Liver (tissue), 9 donors: Measurements from ENCODE around the gene MAB21L4. TPM values are rescaled to one million over a fixed set of nuclear protein-coding genes. Genes with fewer than 3 reads are reported as not detected.

Experiments
- DNase-seq: peaks from one replicate; pipeline ENCODE4 v3.0.0-alpha.2; 2017; ENCODE audit warnings: low spot score
- H3K27ac ChIP-seq, 2 donors: one replicate each; pipeline ENCODE4 v1.7.0; 2013; ENCODE audit warnings: inconsistent platforms in 2 of 2, low read length in 2 of 2, control low read depth in 1 of 2, low read depth in 1 of 2, mild to moderate bottlenecking in 1 of 2
- H3K27me3 ChIP-seq, 4 donors: one replicate each; pipeline versions ENCODE4 v1.6.1 to v1.7.0; 2013; ENCODE audit warnings: low read length in 3 of 4, inconsistent platforms in 1 of 4, mild to moderate bottlenecking in 1 of 4, moderate library complexity in 1 of 4; ENCODE audit not compliant: control insufficient read depth in 4 of 4, insufficient read depth in 4 of 4
- H3K36me3 ChIP-seq, 4 donors: one replicate each; pipeline versions ENCODE4 v1.6.1 to v1.7.0; 2013; ENCODE audit warnings: low read length in 3 of 4, mild to moderate bottlenecking in 3 of 4, low read depth in 1 of 4, moderate library complexity in 1 of 4; ENCODE audit not compliant: control insufficient read depth in 4 of 4, insufficient read depth in 3 of 4
- H3K4me1 ChIP-seq, 4 donors: one replicate each; pipeline versions ENCODE4 v1.6.1 to v1.7.0; 2013; ENCODE audit warnings: low read length in 3 of 4, mild to moderate bottlenecking in 3 of 4, moderate library complexity in 1 of 4; ENCODE audit not compliant: control insufficient read depth in 4 of 4, insufficient read depth in 4 of 4
- H3K4me3 ChIP-seq, 3 donors: one replicate each; pipeline versions ENCODE4 v1.6.1 to v1.7.0; 2013; ENCODE audit warnings: low read length in 3 of 3, control low read depth in 1 of 3, low read depth in 1 of 3, mild to moderate bottlenecking in 1 of 3
- H3K9ac ChIP-seq, 2 donors: one replicate each; pipeline ENCODE4 v1.7.0; 2013; ENCODE audit warnings: low read length in 2 of 2, mild to moderate bottlenecking in 2 of 2, moderate library complexity in 2 of 2, control low read depth in 1 of 2, low read depth in 1 of 2
- H3K9me3 ChIP-seq, 4 donors: one replicate each; pipeline versions ENCODE4 v1.6.1 to v1.7.0; 2013; ENCODE audit warnings: low read length in 3 of 4; ENCODE audit not compliant: control insufficient read depth in 4 of 4
- ATF3 ChIP-seq: IDR thresholded peaks from 2 replicates; pipeline ENCODE4 v1.6.1; 2016; ENCODE audit warnings: antibody characterized with exemption
- CTCF ChIP-seq: fragments of 150-350 bp; IDR thresholded peaks from 2 replicates; pipeline ENCODE4 v1.5.1; 2017; ENCODE audit warnings: improper control_type of control experiment, low read depth, low read length; ENCODE audit not compliant: missing input control
- EGR1 ChIP-seq, 2 donors: IDR thresholded peaks; 2 replicates each; pipeline ENCODE4 v1.6.1; 2016 to 2018; ENCODE audit warnings: antibody characterized with exemption in 2 of 2, low read depth in 2 of 2
- FOXA1 ChIP-seq: IDR thresholded peaks from 2 replicates; pipeline ENCODE4 v1.6.1; 2016; ENCODE audit warnings: antibody characterized with exemption
- FOXA2 ChIP-seq: IDR thresholded peaks from 2 replicates; pipeline ENCODE4 v1.6.1; 2016; ENCODE audit warnings: antibody characterized with exemption
- GABPA ChIP-seq, 2 donors: IDR thresholded peaks in 1 of 2; conservative IDR thresholded peaks in 1 of 2; 2 replicates each; pipeline ENCODE4 v1.6.1; 2016; ENCODE audit warnings: antibody characterized with exemption in 2 of 2, mild to moderate bottlenecking in 1 of 2, moderate library complexity in 1 of 2
- HNF4G ChIP-seq: IDR thresholded peaks from 2 replicates; pipeline ENCODE4 v1.6.1; 2016; ENCODE audit warnings: antibody characterized with exemption
- JUND ChIP-seq, 2 donors: IDR thresholded peaks; 2 replicates each; pipeline ENCODE4 v1.6.1; 2016; ENCODE audit warnings: antibody characterized with exemption in 2 of 2
- MAX ChIP-seq: IDR thresholded peaks from 2 replicates; pipeline ENCODE4 v1.6.1; 2016; ENCODE audit warnings: antibody characterized with exemption
- NR2F2 ChIP-seq: IDR thresholded peaks from 2 replicates; pipeline ENCODE4 v1.6.1; 2016; ENCODE audit warnings: antibody characterized with exemption
- RAD21 ChIP-seq, 2 donors: IDR thresholded peaks; 2 replicates each; pipeline ENCODE4 v1.6.1; 2016; ENCODE audit warnings: antibody characterized with exemption in 2 of 2, mild to moderate bottlenecking in 2 of 2
- REST ChIP-seq: IDR thresholded peaks from 2 replicates; pipeline ENCODE4 v1.6.1; 2016; ENCODE audit warnings: antibody characterized with exemption, mild to moderate bottlenecking
- RXRA ChIP-seq, 2 donors: IDR thresholded peaks; 2 replicates each; pipeline ENCODE4 v1.6.1; 2017 to 2018; ENCODE audit warnings: antibody characterized with exemption in 2 of 2, mild to moderate bottlenecking in 1 of 2
- TAF1 ChIP-seq: conservative IDR thresholded peaks from 2 replicates; pipeline ENCODE4 v1.6.1; 2016; ENCODE audit warnings: antibody characterized with exemption, mild to moderate bottlenecking
- WGBS: extraction: QIAGEN DNeasy Blood & Tissue Kit; methylation state at CpG from one replicate; pipeline ENCODE4 v1.1.7; 2013; 5-methylcytosine and 5-hydroxymethylcytosine counted together
- polyA plus RNA-seq, 2 donors: library from polyadenylated mRNA; stranded (reverse) in 1 of 2; unstranded in 1 of 2; fragments of 200-250 nt in 1 of 2; fragments of >200 nt in 1 of 2; fragmentation: Nextera tagmentation in 1 of 2; extraction: Ambion mirVana in 1 of 2; gene quantifications; one replicate each; pipeline versions ENCODE4 v1.2.1 to v1.2.3, GENCODE V29; 2013 to 2015
- total RNA-seq, 2 donors: library from RNA; depleted of rRNA; stranded (reverse); fragments of >200 nt; gene quantifications; one replicate each; pipeline ENCODE4 v1.2.3, GENCODE V29; 2014
- donor health status: healthy.
- donor health status: healthy.
- donor health status: healthy.
- donor health status: healthy.
- donor health status: healthy.

The MAB21L4 gene
- total and polyA plus RNA-seq, 4 donors: 0.59 to 8.8 (median 1.1) TPM

GRCh38 chr2:240903191-240904060 lies 7.5 kb upstream of the MAB21L4 start:
- Histone ChIP-seq H3K4me1 (peaks cover 0 to under 1% (median 0%) of the 10 kb centered on the region in 4 donors), H3K27me3 (no peaks in the 10 kb centered on the region), H3K9me3 (peaks cover 0 to 3% (median 0%) of the 10 kb centered on the region in 4 donors), H3K27ac (no peak overlapping the region), H3K9ac (no peak overlapping the region), H3K36me3 (no peaks in the 10 kb centered on the region), H3K4me3 (no peak overlapping the region)
- no peak for DNase-seq
- TF ChIP-seq ATF3: no peak
- no peak for TF ChIP-seq MAX
- TF ChIP-seq NR2F2: no peak
- TF ChIP-seq RXRA (IDR thresholded peaks at IDR 0.05): no peak
- TF ChIP-seq RAD21 (IDR thresholded peaks at IDR 0.05): no peak
- 89% methylated on average over 34 of the region's 34 CpGs for WGBS

DNA sequence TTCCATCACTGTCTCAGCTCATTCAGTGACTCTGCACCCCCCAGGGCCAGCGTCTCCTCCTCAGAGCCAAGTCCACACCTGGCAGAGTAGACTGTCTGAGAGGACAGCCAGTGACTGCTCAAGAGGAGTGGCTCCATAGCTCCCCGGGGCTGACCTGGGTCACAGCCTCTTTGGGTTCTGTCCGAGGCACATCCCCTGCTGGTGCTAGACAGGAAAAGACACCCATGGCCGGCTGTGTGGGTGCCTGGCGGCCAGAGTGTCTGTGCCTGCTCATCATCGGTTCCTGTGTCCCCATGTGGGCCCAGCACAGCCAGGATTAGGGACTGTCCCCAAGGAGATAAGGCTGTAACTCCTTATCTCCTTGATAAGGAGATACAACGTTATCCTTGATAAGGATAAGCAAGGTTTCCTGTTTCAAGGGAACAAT lies 6.7 kb upstream of the MAB21L4 start:
- no peak overlapping the region for H3K27ac ChIP-seq
- TF ChIP-seq HNF4G: no peak
- no peak for TF ChIP-seq TAF1
- TF ChIP-seq CTCF: no peak
- TF ChIP-seq EGR1 (IDR thresholded peaks at IDR 0.05; ENCODE audit: low read depth in 2 of 2): no peak
- no peak for TF ChIP-seq RAD21 (IDR thresholded peaks at IDR 0.05)
- no peak for TF ChIP-seq FOXA1
- no peak for TF ChIP-seq NR2F2
- no peak for TF ChIP-seq JUND (IDR thresholded peaks at IDR 0.05)
- no peak for TF ChIP-seq ATF3
- TF ChIP-seq RXRA (IDR thresholded peaks at IDR 0.05): no peak
- no peak for TF ChIP-seq FOXA2
- no peak for TF ChIP-seq REST
- TF ChIP-seq GABPA (IDR thresholded peaks at IDR 0.05 in 1 of 2, conservative IDR thresholded peaks at IDR 0.05 in 1 of 2): no peak
- TF ChIP-seq MAX: no peak
- H3K36me3 ChIP-seq: no peaks in the 10 kb centered on the region
- no peak overlapping the region for H3K9ac ChIP-seq
- H3K4me3 ChIP-seq: no peak overlapping the region
- peaks cover 3 to 8% (median 3%) of the 10 kb centered on the region in 4 donors for H3K4me1 ChIP-seq
- H3K9me3 ChIP-seq: peaks cover 0 to 3% (median 0%) of the 10 kb centered on the region in 4 donors
- WGBS: 68% methylated on average over 7 of the region's 7 CpGs
- no peaks in the 10 kb centered on the region for H3K27me3 ChIP-seq
- DNase-seq: no peak
